C4-2B (cell line): ENCODE data around the gene RNF212B.

Experiments used
- H3K27ac ChIP-seq: fragments of 450-650 bp; 2 replicates; pipeline ENCODE4 v1.5.1; 2017
- CTCF ChIP-seq: fragments of 450-650 bp; conservative IDR thresholded peaks from 2 replicates; pipeline ENCODE4 v1.5.1; 2017; ENCODE audit warnings: mild to moderate bottlenecking
- ZFX ChIP-seq: fragments of 450-650 bp; IDR thresholded peaks from 2 replicates; pipeline ENCODE4 v1.6.1; 2017

The RNF212B gene

DNA sequence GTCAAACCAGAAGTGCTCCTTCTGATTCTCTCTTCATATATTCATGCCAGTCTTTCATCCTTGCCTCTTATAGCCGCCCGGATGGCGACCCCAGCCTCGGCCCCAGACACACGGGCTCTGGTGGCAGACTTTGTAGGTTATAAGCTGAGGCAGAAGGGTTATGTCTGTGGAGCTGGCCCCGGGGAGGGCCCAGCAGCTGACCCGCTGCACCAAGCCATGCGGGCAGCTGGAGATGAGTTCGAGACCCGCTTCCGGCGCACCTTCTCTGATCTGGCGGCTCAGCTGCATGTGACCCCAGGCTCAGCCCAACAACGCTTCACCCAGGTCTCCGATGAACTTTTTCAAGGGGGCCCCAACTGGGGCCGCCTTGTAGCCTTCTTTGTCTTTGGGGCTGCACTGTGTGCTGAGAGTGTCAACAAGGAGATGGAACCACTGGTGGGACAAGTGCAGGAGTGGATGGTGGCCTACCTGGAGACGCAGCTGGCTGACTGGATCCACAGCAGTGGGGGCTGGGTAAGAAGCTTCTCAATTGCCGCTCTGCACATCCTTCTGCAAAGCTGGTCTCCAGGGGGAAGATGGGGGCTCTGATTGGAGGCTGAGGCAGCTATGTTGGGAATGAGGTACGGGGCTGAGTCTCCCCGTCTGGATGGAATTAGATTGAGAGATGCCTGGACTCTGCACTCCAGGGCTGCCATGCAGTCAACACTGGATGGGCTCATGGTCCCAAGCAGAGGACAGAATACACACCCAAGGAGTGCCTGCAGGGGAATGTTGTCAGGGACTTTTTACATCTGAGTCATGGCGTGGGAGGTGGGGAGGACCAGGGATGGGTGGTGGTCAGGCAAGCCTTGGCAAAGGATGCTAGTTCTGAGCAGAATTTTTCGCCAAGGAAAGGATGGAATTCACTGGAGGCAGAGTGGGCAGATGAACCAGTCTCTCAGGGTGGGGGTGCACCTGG is 70.2 kb downstream of the RNF212B start:
- TF ChIP-seq ZFX, result no peak
- TF ChIP-seq CTCF, result no peak
- peak overlapping the region; percentile 93 for H3K27ac ChIP-seq

DNA sequence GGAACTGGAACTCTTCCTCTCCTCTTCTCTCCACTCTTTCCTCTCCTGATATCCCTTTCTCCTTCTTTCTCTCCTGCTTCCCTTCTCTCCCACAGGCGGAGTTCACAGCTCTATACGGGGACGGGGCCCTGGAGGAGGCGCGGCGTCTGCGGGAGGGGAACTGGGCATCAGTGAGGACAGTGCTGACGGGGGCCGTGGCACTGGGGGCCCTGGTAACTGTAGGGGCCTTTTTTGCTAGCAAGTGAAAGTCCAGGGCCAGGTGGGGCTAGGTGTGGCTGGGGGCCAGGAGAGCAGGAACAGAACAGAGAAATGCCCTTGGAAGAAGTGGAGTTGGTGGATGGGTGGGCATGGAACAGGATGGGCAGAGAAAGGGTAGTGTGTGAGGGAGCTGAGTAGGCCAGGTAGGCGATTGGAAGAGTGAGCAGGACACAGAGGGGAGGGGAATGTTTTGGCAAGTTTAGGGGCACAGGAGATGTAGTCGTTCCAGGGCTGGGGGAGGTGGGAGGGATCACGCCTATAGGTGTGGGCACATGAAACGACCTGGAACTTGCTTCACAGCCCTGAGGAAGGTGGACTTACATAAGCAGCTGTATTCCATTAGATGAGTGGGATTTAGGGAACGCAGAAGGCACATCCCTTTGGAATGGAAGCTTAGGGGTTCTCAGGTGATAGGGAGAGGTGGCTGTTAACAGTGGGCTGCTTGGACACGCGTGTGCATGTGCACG is 71.1 kb downstream of the RNF212B start:
- TF ChIP-seq CTCF (no peak), ZFX (no peak)
- no peak overlapping the region for H3K27ac ChIP-seq

DNA sequence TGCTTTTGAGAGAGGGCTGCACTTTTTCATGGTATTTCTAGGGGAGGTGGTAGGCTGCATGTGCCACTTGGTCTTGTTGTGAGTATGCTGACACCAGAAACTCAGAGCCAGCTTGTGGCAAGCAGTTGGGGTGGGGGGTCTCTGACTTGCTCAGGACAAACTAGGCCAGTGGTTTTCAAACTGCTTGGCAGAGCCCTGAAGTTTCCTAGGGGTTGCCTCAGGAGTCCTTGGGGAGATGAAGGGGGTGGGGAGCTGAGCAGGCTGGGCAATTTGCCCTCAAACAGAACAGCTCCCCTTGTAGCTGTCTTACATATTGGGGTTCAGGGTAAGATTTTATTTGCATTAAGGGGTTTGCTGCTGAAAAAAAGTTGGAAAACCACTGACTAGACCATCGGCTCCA is 72.8 kb downstream of the RNF212B start:
- no peak overlapping the region for H3K27ac ChIP-seq

GRCh38 chr14:23316300-23316699 is 78.6 kb downstream of the RNF212B start:
- no peak overlapping the region for H3K27ac ChIP-seq
- no peak for TF ChIP-seq CTCF
- no peak for TF ChIP-seq ZFX

More for the DNA sequence above, 72.8 kb downstream of the RNF212B start:
- TF ChIP-seq ZFX (no peak), CTCF (no peak)

- TF ChIP-seq CTCF (no peak), ZFX (no peak)
- peak overlapping the region; percentile 87 for H3K27ac ChIP-seq
These were observed 82.2 kb downstream of the RNF212B start for GRCh38 chr14:23319746-23320583.

- H3K27ac ChIP-seq, result peak within 1 kb of the TSS; percentile 87
- no peak for TF ChIP-seq ZFX
- TF ChIP-seq CTCF, result no peak
These were observed 83.1 kb downstream of the RNF212B start, which contains the start of gene PABPN1 for GRCh38 chr14:23320584-23321571. TSS of gene PABPN1 (plus strand) at chr14:23321457. CDS start at chr14:23321470, 13 bp downstream.
